ENCODE data around the gene SMPD2. TPM values are rescaled to one million over a fixed set of nuclear protein-coding genes. Genes with fewer than 3 reads are reported as not detected.
A peak's percentile ranks its signal among the peaks of the same experiment; 100 is the strongest.

Gene SMPD2
- polyA plus RNA-seq, 6 donors from 2014 or later = 24.1 to 45.5 (median 33.5) TPM

DNA sequence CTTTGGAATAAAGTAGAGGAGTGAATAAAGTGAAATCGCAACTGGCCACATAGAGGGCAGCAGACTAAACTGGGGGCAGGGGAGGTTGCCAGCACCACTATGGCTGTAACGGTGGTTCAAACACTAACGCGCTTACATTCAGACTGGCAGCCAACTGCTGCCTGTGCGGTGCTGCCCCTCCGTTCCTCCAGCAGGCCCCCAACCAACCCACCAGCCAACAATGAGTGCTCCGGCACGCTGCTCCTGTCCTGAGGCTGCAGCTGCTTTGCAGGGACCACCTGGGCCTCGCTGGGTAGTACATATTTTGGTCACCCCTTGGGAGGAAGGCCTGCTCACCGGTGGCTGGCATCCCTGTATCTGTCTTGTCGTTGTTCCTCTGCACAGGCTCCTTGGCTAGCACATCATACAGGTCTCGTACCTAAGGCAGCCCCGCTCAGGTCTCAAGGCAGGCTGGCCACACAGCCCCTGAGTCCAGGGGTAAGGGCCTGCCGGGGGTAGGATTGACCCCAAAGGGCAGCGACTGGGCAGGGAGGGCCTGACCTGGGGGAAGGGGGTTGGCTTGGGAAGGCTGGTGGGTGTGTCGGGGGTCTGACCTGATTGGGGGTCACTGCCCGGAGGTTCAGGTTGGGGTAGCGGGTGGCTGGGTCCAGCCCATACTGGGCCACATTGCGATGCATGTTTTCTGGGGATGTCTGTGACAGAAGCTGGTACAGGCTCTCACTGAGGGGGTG lies 8.7 kb downstream of the SMPD2 start:
- DNase-seq (no peak), ATAC-seq (ENCODE audit: low read depth in 2 of 2) (peak in 1 of 2 donors; percentile 0)
- peaks cover 60 to 90% (median 89%) of the 10 kb centered on the region in 3 donors for H3K4me1 Mint-ChIP-seq
- H3K27ac Mint-ChIP-seq = peak overlapping the region; percentile 92 to 98 (median 96)
- peaks cover 0 to 2% (median 0%) of the 10 kb centered on the region in 7 donors for H3K9me3 Mint-ChIP-seq
- peaks cover 0 to 8% of the 10 kb centered on the region in 2 donors for H3K36me3 Mint-ChIP-seq
- H3K4me3 Mint-ChIP-seq = peak overlapping the region; percentile 67 to 88 (median 71)
- no peaks in the 10 kb centered on the region for H3K27me3 Mint-ChIP-seq

DNA sequence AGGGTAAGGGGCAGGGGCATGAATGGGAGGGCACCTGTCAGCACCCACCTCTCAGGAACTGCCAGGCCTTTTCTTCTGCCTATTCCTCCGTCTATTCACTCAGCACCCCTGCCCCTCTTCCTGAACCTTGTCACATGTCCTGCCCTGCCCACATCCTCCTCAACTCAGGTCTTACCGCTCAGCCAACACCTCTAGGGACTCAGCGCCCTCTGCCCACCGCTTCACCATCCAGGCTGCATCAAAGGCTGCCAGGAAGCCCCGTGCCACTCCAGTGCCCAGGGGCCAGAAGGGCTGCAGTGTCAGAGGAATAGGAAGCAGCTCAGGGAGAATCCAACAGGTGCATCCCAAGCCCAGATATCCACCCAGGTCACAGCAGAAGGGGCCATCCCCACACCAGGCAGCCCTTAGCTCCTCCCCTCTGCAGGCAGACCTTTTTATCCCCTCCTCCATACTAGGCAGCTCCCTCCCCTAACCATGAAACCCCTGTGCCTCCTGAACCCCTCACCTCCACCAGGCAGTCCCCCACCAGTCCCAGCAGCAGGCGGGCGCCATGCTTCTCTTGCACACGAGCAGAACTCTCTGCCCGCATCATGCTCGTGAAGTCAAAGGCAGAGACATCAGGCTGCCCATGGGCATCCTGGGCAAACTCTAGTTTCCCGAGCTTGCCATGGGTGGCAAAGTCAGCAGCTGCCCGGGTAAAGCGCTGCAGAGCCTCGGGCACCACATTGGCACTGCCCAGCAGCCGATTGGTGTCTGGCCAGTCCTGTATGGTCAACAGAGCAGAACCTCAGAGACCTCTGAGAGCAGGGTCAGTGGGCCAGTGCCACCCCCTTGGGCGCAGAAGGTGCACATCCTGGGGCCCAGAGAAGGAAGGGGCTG lies 9.5 kb downstream of the SMPD2 start:
- H3K36me3 Mint-ChIP-seq = peaks cover 0 to 8% of the 10 kb centered on the region in 2 donors
- H3K4me1 Mint-ChIP-seq = peaks cover 67 to 92% (median 90%) of the 10 kb centered on the region in 3 donors
- DNase-seq = peak; percentile 71
- peak overlapping the region; percentile 67 to 88 (median 72) for H3K4me3 Mint-ChIP-seq
- peak; percentile 20 to 21 for ATAC-seq (ENCODE audit: low read depth in 2 of 2)
- H3K27ac Mint-ChIP-seq = peak overlapping the region; percentile 84 to 97 (median 95)
- H3K9me3 Mint-ChIP-seq = peaks cover 0 to 2% (median 0%) of the 10 kb centered on the region in 7 donors
- no peaks in the 10 kb centered on the region for H3K27me3 Mint-ChIP-seq

DNA sequence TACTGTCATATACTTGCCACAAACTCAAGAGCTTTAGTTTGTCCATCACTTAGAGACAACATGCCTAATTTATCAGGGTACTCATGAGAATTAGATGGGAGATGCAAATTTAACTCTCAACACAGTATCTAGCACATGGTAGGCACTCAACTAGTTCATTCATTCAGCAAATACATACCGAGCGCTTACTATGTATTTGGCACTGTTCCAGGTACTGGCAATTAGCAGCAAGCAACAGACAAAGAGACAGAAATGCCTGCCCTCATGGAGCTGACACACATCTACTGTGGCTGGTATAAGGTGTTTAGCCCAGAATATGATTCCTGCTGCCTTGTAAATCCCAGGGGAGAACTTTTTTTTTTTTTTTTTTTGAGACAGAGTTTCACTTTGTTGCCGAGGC lies 10.3 kb downstream of the SMPD2 start:
- no peaks in the 10 kb centered on the region for H3K27me3 Mint-ChIP-seq
- peaks cover 0 to 4% (median 0%) of the 10 kb centered on the region in 7 donors for H3K9me3 Mint-ChIP-seq
- peaks cover 64 to 88% (median 84%) of the 10 kb centered on the region in 3 donors for H3K4me1 Mint-ChIP-seq
- ATAC-seq (ENCODE audit: low read depth in 2 of 2) (no peak), DNase-seq (no peak)
- peak overlapping the region in 7 of 8 donors; percentile 29 to 76 (median 49) for H3K4me3 Mint-ChIP-seq
- peaks cover 0 to under 1% of the 10 kb centered on the region in 2 donors for H3K36me3 Mint-ChIP-seq
- peak overlapping the region in 5 of 6 donors; percentile 5 to 97 (median 92) for H3K27ac Mint-ChIP-seq

DNA sequence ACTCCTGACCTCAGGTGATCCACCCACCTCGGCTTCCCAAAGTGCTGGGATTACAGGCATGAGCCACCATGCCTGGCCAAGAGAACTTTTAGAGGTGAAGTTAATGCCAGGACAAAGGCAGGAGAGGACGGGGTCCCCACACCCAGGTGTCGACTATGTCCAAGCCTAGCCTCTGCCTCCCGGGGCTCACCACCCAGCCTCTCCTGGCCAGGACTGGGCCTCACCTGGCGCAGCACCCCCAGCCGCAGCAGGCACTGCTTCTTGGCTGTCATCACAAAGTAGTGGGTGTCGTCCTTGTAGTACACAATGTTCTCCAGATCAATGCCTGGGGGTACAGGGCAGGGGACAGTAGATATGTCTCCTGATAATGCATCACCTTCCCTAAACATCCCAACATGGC lies 10.9 kb downstream of the SMPD2 start:
- Mint-ChIP-seq H3K4me1 (peaks cover 64 to 85% (median 83%) of the 10 kb centered on the region in 3 donors), H3K4me3 (peak overlapping the region in 5 of 8 donors; percentile 12 to 95 (median 65)), H3K9me3 (peaks cover 0 to 4% (median 0%) of the 10 kb centered on the region in 7 donors), H3K27ac (peak overlapping the region; percentile 66 to 100 (median 98)), H3K27me3 (no peaks in the 10 kb centered on the region), H3K36me3 (no peaks in the 10 kb centered on the region)
- no peak for ATAC-seq (ENCODE audit: low read depth in 2 of 2)
- DNase-seq = no peak

DNA sequence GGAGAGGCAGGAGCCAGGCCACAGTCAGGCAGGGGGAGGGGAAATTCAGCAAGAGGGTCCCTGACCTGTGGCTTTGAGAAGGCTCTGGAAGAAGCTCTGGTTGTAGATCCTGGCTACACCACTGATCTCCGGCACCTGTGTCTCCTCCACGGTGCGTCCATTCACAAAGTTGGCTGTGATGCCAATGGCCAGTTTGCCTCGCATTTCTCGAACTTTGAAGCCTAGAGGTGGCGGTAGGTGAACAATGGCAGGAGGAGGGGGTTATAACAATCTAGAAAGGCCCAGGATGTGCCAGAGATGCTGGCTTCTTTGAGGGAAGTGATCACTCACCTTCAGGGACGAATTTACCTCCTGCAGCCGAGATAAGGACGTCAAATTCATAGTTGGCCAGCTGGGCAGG lies 11.7 kb downstream of the SMPD2 start:
- no peak for ATAC-seq (ENCODE audit: low read depth in 2 of 2)
- Mint-ChIP-seq H3K27ac (peak overlapping the region; percentile 78 to 100 (median 100)), H3K36me3 (no peaks in the 10 kb centered on the region), H3K9me3 (peaks cover 0 to 3% (median 0%) of the 10 kb centered on the region in 7 donors), H3K4me3 (peak overlapping the region in 7 of 8 donors; percentile 34 to 100 (median 94)), H3K27me3 (no peaks in the 10 kb centered on the region), H3K4me1 (peaks cover 65 to 87% (median 83%) of the 10 kb centered on the region in 3 donors)
- DNase-seq = no peak

DNA sequence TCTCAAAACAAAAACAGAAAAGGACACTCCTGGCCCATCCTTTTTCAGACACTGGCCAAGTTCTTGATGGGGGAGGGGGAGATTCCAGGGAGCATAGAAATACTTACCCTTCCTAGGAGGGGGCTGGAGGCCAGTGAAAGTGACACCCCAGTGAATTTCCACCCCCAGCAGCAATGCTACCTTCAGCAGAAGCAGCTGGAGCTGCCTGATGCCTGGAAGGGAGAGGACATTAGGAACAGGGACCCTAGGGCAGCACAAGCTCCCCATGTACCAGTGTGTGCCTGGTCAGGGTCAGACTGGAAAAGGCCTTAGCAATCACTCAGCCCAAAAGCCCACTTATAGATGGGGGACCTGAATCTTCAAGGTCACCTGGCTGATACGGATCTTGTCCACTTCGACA lies 12.6 kb downstream of the SMPD2 start:
- Mint-ChIP-seq H3K4me1 (peaks cover 59 to 88% (median 84%) of the 10 kb centered on the region in 3 donors), H3K9me3 (peaks cover 0 to 3% (median 0%) of the 10 kb centered on the region in 7 donors), H3K27me3 (no peaks in the 10 kb centered on the region), H3K36me3 (no peaks in the 10 kb centered on the region), H3K27ac (peak overlapping the region in 5 of 6 donors; percentile 100), H3K4me3 (peak overlapping the region in 6 of 8 donors; percentile 94 to 100 (median 98))
- ATAC-seq (ENCODE audit: low read depth in 2 of 2) = no peak
- DNase-seq = no peak

DNA sequence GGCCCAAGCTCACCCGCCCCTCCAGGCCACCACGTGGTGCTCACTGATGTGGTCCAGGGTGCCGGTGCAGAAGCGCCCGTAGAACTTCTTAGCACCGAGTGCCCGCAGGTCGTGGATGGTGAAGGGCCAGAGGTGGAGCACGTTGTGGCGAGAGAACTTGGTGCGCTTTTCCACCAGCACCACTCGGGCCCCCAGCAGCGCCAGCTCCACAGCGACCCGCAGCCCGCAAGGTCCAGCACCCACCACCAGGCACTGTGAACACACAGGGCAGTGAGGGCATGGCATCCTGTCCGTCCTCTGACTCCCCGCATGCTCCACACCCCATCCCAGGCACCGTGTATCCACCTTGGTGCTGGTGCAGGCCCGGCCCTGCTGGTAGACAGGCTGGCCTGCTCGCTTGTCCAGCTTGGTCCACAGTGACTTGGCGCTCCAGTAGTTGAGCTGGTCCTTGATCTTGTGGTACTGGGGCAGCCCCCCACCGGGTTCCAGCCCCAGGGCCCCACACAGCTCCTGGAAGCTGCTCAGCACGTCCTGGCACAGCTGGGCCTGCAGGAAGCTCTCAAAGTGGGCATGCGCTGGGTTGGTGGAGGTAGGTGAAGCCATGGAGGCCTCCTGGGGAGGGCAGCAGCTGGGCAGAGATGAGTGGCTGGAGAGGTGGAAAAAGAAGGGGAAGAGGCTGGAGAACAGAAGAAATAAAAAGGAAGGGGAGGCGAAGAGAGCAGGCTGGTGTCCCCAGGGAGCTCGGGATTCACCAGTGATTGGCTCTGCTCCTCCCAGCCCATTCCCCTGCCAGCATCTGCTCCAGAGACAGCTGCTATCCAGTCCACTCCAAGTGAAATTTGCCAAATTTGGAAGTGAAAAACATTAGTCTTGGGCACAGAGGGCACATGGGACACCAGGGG lies 13.3 kb downstream of the SMPD2 start:
- H3K36me3 Mint-ChIP-seq = no peaks in the 10 kb centered on the region
- H3K9me3 Mint-ChIP-seq = peaks cover 0 to 3% (median 0%) of the 10 kb centered on the region in 7 donors

DNA sequence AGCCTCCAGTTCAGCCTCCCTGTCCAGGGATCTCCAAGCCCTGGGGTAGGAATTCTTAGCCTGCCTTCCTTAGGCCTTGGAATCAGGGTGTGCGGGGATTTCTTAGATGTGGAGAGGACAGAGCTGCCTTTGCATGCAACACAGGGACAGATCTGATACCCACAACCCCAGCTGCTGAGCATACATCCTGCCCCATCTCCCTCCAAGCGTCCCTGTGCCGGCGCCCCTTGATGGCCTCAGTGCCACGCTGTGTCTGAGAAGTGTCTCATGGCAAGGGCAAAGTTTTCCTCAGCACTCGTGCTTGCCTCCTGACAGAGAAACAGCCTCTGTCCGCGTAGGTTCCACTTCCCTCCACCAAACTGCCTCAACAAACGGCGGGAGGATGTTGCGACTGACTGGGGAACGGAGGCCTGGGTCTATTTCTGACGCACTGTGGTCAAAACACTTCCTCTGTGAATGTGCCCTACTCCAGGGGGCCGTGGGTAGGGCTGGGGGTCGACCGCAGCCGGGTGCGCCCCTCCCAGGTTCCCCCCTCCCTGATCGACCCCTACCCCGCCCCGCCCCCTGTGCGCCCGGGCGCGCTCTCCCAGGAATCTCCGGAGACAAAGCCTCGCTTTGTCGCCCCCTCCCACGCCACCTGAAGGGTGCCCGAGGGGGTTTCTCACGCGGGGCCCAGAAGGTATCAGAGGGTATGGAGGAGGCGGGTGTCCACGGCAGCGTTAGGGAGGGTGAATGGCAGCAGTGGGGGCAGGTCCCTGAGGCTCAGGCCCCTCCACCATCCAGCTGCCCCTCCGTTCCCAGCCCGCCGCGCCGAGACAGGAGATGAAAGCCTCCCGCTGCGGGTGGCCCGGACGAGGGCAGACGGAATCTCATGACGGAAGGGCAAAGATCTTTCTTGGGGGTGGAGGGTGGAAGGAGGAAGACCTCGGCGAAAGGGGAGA lies 14.2 kb downstream of the SMPD2 start:
- no peaks in the 10 kb centered on the region for H3K36me3 Mint-ChIP-seq
- H3K4me3 Mint-ChIP-seq = peak overlapping the region; percentile 94 to 100 (median 99)
- ATAC-seq (ENCODE audit: low read depth in 2 of 2) = peak; percentile 62 to 65

More for the DNA sequence above, 13.3 kb downstream of the SMPD2 start:
- DNase-seq (no peak), ATAC-seq (ENCODE audit: low read depth in 2 of 2) (no peak)
- H3K4me1 Mint-ChIP-seq = peaks cover 57 to 89% (median 84%) of the 10 kb centered on the region in 3 donors
- peak overlapping the region; percentile 100 for H3K27ac Mint-ChIP-seq
- H3K27me3 Mint-ChIP-seq = no peaks in the 10 kb centered on the region
- H3K4me3 Mint-ChIP-seq = peak overlapping the region; percentile 94 to 100 (median 99)

DNA sequence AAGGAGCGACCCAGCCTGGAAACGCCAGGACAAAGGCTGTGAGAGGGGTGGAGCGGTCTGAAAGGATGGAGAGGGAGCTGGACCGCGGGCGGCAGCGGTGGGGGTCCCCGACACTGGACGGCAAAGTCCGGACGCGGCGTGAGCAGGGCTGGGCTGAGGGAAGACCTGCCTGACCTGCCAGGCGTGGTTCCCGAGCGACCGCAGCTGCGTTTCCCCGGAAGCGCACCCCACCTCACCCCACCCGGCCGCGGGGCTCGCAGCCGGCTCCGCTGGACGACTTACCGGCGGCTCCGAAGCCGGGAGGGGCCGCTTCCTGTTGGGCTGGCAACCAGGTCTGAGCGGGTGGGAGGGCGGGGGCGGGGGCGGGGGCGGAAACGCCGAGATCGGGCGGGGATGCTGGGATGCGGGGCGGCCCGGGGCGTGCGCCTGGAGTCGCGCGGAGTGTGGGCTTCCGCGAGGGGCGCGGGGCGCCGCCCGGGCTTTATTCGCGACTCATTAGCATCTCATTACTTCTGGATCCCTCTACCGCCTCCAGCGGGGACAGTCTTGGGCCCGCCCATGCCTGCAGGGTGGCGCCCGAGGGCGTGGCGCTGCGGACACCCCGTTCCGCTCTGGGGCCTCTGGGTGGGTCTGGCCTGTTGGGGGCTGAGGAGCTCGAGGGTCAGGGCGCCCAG lies 15.1 kb downstream of the SMPD2 start, which contains the start of gene MICAL1:
Gene MICAL1, minus strand, starts transcription at position 336 of the 674 bp plus-strand sequence. CDS start 1,576 bp downstream, outside the sequence.
- H3K4me1 Mint-ChIP-seq = peaks cover 63 to 84% (median 81%) of the 10 kb centered on the region in 3 donors
- peak; percentile 94 for DNase-seq
- no peaks in the 10 kb centered on the region for H3K27me3 Mint-ChIP-seq
- peaks cover 0 to 3% (median 0%) of the 10 kb centered on the region in 7 donors for H3K9me3 Mint-ChIP-seq
- H3K4me3 Mint-ChIP-seq = peak within 1 kb of the TSS; percentile 94 to 100 (median 99)
- H3K36me3 Mint-ChIP-seq = no peaks in the 10 kb centered on the region
- peak; percentile 55 to 57 for ATAC-seq (ENCODE audit: low read depth in 2 of 2)
- peak within 1 kb of the TSS; percentile 100 for H3K27ac Mint-ChIP-seq

More for the DNA sequence above, 14.2 kb downstream of the SMPD2 start:
- Mint-ChIP-seq H3K27me3 (no peaks in the 10 kb centered on the region), H3K9me3 (peaks cover 0 to 3% (median 0%) of the 10 kb centered on the region in 7 donors), H3K27ac (peak overlapping the region; percentile 100), H3K4me1 (peaks cover 63 to 89% (median 84%) of the 10 kb centered on the region in 3 donors)
- peak; percentile 96 for DNase-seq

DNA sequence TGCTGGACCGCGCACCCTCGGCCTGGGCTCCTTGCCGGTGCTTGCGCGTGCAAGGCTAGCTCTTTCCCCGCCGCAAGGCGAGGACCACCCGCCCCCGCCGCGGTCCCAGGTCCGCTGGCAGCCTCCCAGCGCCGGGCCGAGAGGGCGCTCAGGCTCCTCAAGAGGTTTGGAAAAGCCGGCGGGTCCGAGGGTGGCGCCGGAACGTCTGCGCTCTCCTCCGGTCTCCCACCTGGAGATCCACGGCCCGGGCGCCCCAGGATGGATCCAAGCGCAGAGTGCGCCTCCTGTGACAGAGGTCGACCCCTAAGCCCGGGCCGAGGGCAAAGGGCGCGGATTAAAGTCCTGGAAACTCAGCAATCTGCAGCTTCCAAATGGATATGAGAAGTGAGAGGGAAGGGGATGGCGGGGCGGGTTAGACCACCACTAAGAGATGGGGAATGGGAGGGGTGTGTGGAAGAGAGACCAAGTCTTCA lies 15.6 kb downstream of the SMPD2 start:
- Mint-ChIP-seq H3K4me1 (peaks cover 59 to 84% (median 77%) of the 10 kb centered on the region in 3 donors), H3K27me3 (no peaks in the 10 kb centered on the region), H3K27ac (peak overlapping the region; percentile 96 to 100 (median 100)), H3K4me3 (peak overlapping the region; percentile 85 to 100 (median 98)), H3K36me3 (peaks cover 0 to 3% of the 10 kb centered on the region in 2 donors), H3K9me3 (peaks cover 0 to 7% (median 0%) of the 10 kb centered on the region in 7 donors)
- no peak for DNase-seq
- no peak for ATAC-seq (ENCODE audit: low read depth in 2 of 2)
